Ovary (tissue), 9 donors: ENCODE measurements around the gene ARHGAP27. TPM values are rescaled to one million over a fixed set of nuclear protein-coding genes. Genes with fewer than 3 reads are reported as not detected.

ENCODE experiments used
- DNase-seq, 5 donors: peaks; one replicate each; pipeline ENCODE4 v3.0.0-alpha.2; 2019 to 2020
- H3K27ac ChIP-seq, 2 donors: fragments of 200-600 bp; one replicate each; pipeline versions ENCODE4 v1.5.1 to v1.8.0; 2019 to 2022
- H3K27me3 ChIP-seq: fragments of 200-600 bp; one replicate; pipeline ENCODE4 v1.8.0; 2022
- H3K36me3 ChIP-seq: fragments of 200-600 bp; sonication (generic); one replicate; pipeline ENCODE4 v1.5.1; 2019
- H3K4me1 ChIP-seq: one replicate; pipeline ENCODE4 v1.8.1; 2013; ENCODE audit warnings: mild to moderate bottlenecking, moderate library complexity; ENCODE audit not compliant: insufficient read depth
- H3K4me3 ChIP-seq: fragments of 200-600 bp; sonication (generic); one replicate; pipeline ENCODE4 v1.5.1; 2017
- H3K9me3 ChIP-seq, 2 donors: fragments of 200-600 bp in 1 of 2; sonication (generic) in 1 of 2; one replicate each; pipeline versions ENCODE4 v1.5.1 to v1.8.1; 2013 to 2019; ENCODE audit warnings: mild to moderate bottlenecking in 1 of 2, moderate library complexity in 1 of 2
- EP300 ChIP-seq: sonication (generic); formaldehyde crosslinking; IDR thresholded peaks from one replicate; pipeline ENCODE4 v1.6.1; 2017; ENCODE audit warnings: antibody characterized with exemption
- POLR2A ChIP-seq: fragments of 450-650 bp; IDR thresholded peaks from one replicate; pipeline ENCODE4 v1.6.1; 2017; ENCODE audit warnings: antibody characterized with exemption, mild to moderate bottlenecking, moderate library complexity
- WGBS, 3 donors: extraction: QIAGEN DNeasy Blood & Tissue Kit in 1 of 3; methylation state at CpG; one replicate each; pipeline versions ENCODE4 v1.1.5 to v1.1.7; 2013 to 2017; 5-methylcytosine and 5-hydroxymethylcytosine counted together
- intact Hi-C, 4 donors: fragments of 100-400 bp; cut with DNase I; formaldehyde crosslinking; loops; one replicate each; pipeline versions ENCODE4 v1.11.0 to v1.15.1; 2022 to 2023
- polyA plus RNA-seq, 2 donors: library from polyadenylated mRNA; stranded (reverse); fragments of 200-250 nt in 1 of 2; fragments of 350-450 nt in 1 of 2; fragmentation: Illumina TruSeq in 1 of 2; extraction: RNeasy Lipid Tissue Mini Kit (QIAGEN cat#74804) in 1 of 2; gene quantifications; one replicate each; pipeline ENCODE4 v1.2.3, GENCODE V29; 2013 to 2014
- total RNA-seq, 7 donors: library from RNA; depleted of rRNA in 2 of 7; stranded (reverse); fragments of >200 nt in 2 of 7; fragmentation: NEBNext Ultra II Directional in 3 of 7; extraction: Animal tissue kit (Norgen Biotek cat#: 25700) in 3 of 7; gene quantifications; one replicate each; pipeline versions ENCODE4 v1.1.0 to v1.2.4, GENCODE V29; 2016 to 2023
- TF ChIP-seq, protein P1 (sequence below), 3 donors: fragments of 450-650 bp in 2 of 3; fragments of 200-600 bp in 1 of 3; IDR thresholded peaks; one replicate each; pipeline versions ENCODE4 v1.5.1 to v1.8.0; 2016 to 2022; ENCODE audit warnings: antibody characterized with exemption in 3 of 3, mild to moderate bottlenecking in 1 of 3
- donor health status: DM: no; HTN: no; CAD: no; lungs with moderate emphysema.
- donor health status: DM: no; HTN: no; CAD: no.
- donor health status: Bipolar disorder and iron deficiency.
- donor health status: DM: yes; HTN: yes; CAD: no.
- donor health status: DM: no; HTN: no; CAD: no.
- donor health status: DM: yes; HTN: yes; CAD: no.

ARHGAP27 gene
- total and polyA plus RNA-seq, 9 donors, result 3.7 to 41.7 (median 8.7) TPM

DNA sequence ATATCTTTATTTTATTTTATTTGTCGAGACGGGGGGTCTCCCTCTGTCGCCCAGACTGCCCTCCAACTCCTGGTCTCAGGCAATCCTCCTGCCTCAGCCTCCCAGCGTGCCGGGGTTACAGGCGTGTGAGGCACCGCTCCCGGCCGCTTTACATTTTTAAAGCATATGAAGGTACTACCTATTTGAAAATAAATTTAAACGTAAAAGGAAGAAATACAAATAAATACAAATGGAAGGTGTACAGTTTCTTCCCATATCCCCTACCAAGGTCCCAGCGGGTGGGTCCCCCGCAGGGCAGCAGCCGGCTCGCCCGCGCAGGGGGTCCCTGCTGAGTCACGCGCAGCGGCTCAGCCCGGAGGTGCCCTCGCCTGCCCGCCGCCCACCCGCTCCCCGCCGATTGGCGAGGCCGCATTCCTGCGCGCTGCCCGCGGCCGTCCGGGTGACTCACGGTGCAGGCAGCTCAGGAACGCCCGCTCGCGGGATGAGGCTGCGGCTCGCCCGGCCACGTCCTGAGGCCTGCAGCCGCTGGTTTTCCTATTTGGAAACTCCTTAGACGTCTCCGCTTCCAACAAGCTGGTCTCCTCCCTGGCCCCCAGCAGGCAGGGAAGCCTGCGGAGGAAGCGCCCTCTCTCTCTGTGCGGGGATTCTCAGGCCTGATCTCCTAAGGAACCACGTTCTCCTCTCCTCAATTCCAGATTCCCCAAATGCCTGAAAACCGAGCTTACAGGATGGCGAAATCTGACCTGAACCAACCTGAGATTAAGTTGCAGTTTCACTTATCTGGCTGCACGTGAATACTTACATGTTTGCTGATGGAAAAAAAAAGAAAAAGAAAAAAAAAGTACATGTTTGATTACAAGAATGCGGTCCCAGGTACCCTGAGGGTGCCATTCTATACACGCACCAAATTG is 61.0 kb downstream of the ARHGAP27 start:
- peak; percentile 72 to 88 (median 77) for DNase-seq
- Histone ChIP-seq H3K27me3 (no peaks in the 10 kb centered on the region), H3K36me3 (no peaks in the 10 kb centered on the region), H3K4me1 (peaks cover 4% of the 10 kb centered on the region), H3K4me3 (no peak overlapping the region), H3K27ac (peak overlapping the region; percentile 32 to 59), H3K9me3 (no peaks in the 10 kb centered on the region)
- intact Hi-C loops, result no loop called here
- WGBS, 3 donors, result 14 to 23% (median 16%) methylated on average over 42 to 55 of the region's 55 CpGs
- TF ChIP-seq, protein P1, sequence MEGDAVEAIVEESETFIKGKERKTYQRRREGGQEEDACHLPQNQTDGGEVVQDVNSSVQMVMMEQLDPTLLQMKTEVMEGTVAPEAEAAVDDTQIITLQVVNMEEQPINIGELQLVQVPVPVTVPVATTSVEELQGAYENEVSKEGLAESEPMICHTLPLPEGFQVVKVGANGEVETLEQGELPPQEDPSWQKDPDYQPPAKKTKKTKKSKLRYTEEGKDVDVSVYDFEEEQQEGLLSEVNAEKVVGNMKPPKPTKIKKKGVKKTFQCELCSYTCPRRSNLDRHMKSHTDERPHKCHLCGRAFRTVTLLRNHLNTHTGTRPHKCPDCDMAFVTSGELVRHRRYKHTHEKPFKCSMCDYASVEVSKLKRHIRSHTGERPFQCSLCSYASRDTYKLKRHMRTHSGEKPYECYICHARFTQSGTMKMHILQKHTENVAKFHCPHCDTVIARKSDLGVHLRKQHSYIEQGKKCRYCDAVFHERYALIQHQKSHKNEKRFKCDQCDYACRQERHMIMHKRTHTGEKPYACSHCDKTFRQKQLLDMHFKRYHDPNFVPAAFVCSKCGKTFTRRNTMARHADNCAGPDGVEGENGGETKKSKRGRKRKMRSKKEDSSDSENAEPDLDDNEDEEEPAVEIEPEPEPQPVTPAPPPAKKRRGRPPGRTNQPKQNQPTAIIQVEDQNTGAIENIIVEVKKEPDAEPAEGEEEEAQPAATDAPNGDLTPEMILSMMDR (IDR thresholded peaks at IDR 0.05), result no peak
- TF ChIP-seq EP300 (no peak), POLR2A (no peak)

DNA sequence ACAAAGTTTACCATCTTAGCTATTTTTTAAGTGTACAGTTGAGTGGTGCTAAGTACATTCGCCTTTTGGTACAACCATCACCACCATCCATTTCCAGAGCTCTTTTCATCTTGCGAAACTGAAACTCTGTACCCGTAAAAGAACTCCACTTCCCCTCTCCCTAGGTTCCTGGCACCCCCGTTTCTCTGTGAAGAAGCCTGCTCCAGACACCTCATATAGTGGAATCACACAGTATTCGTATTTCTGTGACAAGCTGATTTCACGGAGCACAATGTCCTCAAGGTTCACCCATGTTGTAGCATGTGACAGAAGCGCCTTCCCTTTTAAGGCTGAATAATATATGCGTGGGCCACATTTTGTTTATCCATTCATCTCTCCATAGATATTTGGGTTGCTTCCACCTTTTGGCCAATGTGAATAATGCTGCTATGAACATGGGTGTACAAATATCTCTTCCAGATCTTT is 61.7 kb downstream of the ARHGAP27 start:
- H3K36me3 ChIP-seq, result no peaks in the 10 kb centered on the region
- peaks cover 4% of the 10 kb centered on the region for H3K4me1 ChIP-seq
- H3K27me3 ChIP-seq, result no peaks in the 10 kb centered on the region
- DNase-seq, result peak in 2 of 5 donors; percentile 7 to 8
- H3K27ac ChIP-seq, result no peak overlapping the region
- no peaks in the 10 kb centered on the region for H3K9me3 ChIP-seq
- TF ChIP-seq, protein P1 (IDR thresholded peaks at IDR 0.05), result no peak
- no peak for TF ChIP-seq EP300
- TF ChIP-seq POLR2A, result no peak
- intact Hi-C loops, result no loop called here
- no peak overlapping the region for H3K4me3 ChIP-seq
- 82 to 88% (median 85%) methylated on average over 8 of the region's 8 CpGs for WGBS, 3 donors

DNA sequence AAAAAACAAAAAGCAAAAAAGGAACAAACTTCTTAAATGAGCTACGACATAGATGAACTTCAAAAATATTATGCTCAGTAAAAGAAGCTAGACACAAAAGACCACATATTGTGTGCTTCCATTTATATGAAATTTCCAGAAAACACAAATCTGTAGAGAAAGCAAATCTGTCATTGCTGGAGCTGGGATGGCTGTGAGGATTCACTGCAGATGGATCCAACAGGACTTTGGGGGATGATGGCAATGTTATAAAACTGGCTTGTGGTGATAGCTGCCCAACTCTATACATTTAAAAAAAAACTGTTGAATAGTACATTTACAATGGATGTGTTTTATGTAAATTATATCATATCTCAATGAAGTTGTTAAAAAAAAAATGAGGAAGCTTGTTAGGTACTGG is 63.2 kb downstream of the ARHGAP27 start:
- TF ChIP-seq EP300 (no peak), POLR2A (no peak)
- TF ChIP-seq, protein P1 (IDR thresholded peaks at IDR 0.05), result no peak
- peaks cover 4% of the 10 kb centered on the region for H3K4me1 ChIP-seq
- H3K9me3 ChIP-seq, result no peaks in the 10 kb centered on the region
- no peak overlapping the region for H3K4me3 ChIP-seq
- H3K27me3 ChIP-seq, result no peaks in the 10 kb centered on the region
- intact Hi-C loops, result no loop called here
- DNase-seq, result no peak
- no peaks in the 10 kb centered on the region for H3K36me3 ChIP-seq
- 63 to 80% (median 66%) methylated on average over 1 of the region's 1 CpG for WGBS, 3 donors
- no peak overlapping the region for H3K27ac ChIP-seq

DNA sequence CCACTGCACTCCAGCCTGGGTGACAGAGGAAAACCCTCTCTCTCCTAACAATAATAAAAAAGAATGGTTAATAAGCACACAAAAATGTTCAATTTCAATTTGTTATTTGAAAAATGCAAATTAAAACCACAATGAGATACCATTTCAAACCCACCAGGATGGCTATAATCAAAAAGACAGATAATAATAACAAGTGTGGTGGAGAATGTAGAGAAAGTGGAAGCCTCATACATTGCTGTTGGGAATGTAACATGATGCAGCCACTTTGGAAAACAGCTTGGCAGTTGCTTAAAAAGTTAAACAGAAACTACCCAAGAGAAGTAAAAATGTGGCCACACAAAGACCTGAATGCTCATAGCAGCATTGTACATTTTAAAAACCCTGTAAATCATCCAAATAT is 64.0 kb downstream of the ARHGAP27 start:
- Histone ChIP-seq H3K9me3 (no peaks in the 10 kb centered on the region), H3K36me3 (no peaks in the 10 kb centered on the region), H3K27me3 (no peaks in the 10 kb centered on the region), H3K4me1 (peaks cover 4% of the 10 kb centered on the region), H3K4me3 (no peak overlapping the region), H3K27ac (no peak overlapping the region)
- TF ChIP-seq EP300 (no peak), POLR2A (no peak)
- TF ChIP-seq, protein P1 (IDR thresholded peaks at IDR 0.05), result no peak
- DNase-seq, result no peak
- intact Hi-C loops, result no loop called here
